HepG2 (cell line): ENCODE results near the gene COQ3. TPM values are rescaled to one million over a fixed set of nuclear protein-coding genes. Genes with fewer than 3 reads are reported as not detected.
A peak's percentile ranks its signal among the peaks of the same experiment; 100 is the strongest.

Experiments used
- ARID2 ChIP-seq: sonication (generic); formaldehyde crosslinking; IDR thresholded peaks from 2 replicates; pipeline ENCODE4 v1.8.1; 2022; ENCODE audit warnings: mild to moderate bottlenecking, missing genetic modification reagents, borderline replicate concordance
- CEBPB ChIP-seq: IDR thresholded peaks from 2 replicates; pipeline ENCODE4 v1.6.1; 2011; ENCODE audit warnings: low read depth, low read length, improper control_type of control experiment, borderline replicate concordance
- ELF3 ChIP-seq: IDR thresholded peaks from 2 replicates; pipeline ENCODE4 v1.6.1; 2016; ENCODE audit warnings: missing genetic modification reagents, missing compliant biosample characterization
- HMG20A ChIP-seq: IDR thresholded peaks from 2 replicates; pipeline ENCODE4 v1.6.1; 2016; ENCODE audit warnings: borderline replicate concordance
- KDM1A ChIP-seq: IDR thresholded peaks from 2 replicates; pipeline ENCODE4 v1.6.1; 2016; ENCODE audit warnings: missing compliant biosample characterization
- KDM4B ChIP-seq: sonication (generic); formaldehyde crosslinking; IDR thresholded peaks from 2 replicates; pipeline ENCODE4 v1.4.0; 2020; ENCODE audit warnings: missing genetic modification reagents
- NPAS2 ChIP-seq: sonication (generic); formaldehyde crosslinking; IDR thresholded peaks from 2 replicates; pipeline ENCODE4 v1.8.0; 2022; ENCODE audit warnings: mild to moderate bottlenecking, missing genetic modification reagents, borderline replicate concordance
- PRPF4 ChIP-seq: fragments of 200-400 bp; formaldehyde crosslinking; IDR thresholded peaks from 2 replicates; pipeline ENCODE4 v1.6.1; 2016; ENCODE audit warnings: low read length, low read depth; ENCODE audit not compliant: poor library complexity, severe bottlenecking
- SRY ChIP-seq: sonication (generic); formaldehyde crosslinking; IDR thresholded peaks from 2 replicates; pipeline ENCODE4 v1.8.0; 2022; ENCODE audit warnings: mild to moderate bottlenecking, missing genetic modification reagents
- TBX3 ChIP-seq: fragments of 450-650 bp; IDR thresholded peaks from 2 replicates; pipeline ENCODE4 v1.6.1; 2017; ENCODE audit warnings: antibody characterized with exemption, mild to moderate bottlenecking, inconsistent platforms, borderline replicate concordance
- ZFP41 ChIP-seq: sonication (generic); formaldehyde crosslinking; IDR thresholded peaks from 2 replicates; pipeline ENCODE4 v1.4.0; 2020; ENCODE audit warnings: mild to moderate bottlenecking, missing genetic modification reagents, borderline replicate concordance
- ZNF234 ChIP-seq: sonication (generic); formaldehyde crosslinking; conservative IDR thresholded peaks from 2 replicates; pipeline ENCODE4 v1.5.1; 2020; ENCODE audit warnings: mild to moderate bottlenecking, missing genetic modification reagents
- ZNF766 ChIP-seq: sonication (generic); formaldehyde crosslinking; IDR thresholded peaks from 2 replicates; pipeline ENCODE4 v1.5.0; 2020; ENCODE audit warnings: missing genetic modification reagents, borderline replicate concordance
- ZNF773 ChIP-seq: sonication (generic); formaldehyde crosslinking; IDR thresholded peaks from 2 replicates; pipeline ENCODE4 v1.4.0; 2020; ENCODE audit warnings: missing genetic modification reagents, borderline replicate concordance
- polyA plus RNA-seq, 8 experiments: library from polyadenylated mRNA; depleted of rRNA in 3 of 8; stranded (reverse) in 7 of 8; unstranded in 1 of 8; fragments of >200 nt; fragmentation: Illumina TruSeq in 4 of 8; extraction: Trizol in 4 of 8; gene quantifications; 2 replicates each; pipeline versions ENCODE4 v1.2.1 to v1.2.3, GENCODE V29; 2011 to 2016; ENCODE audit warnings: low read depth in 4 of 8, missing spikeins in 1 of 8, mixed read lengths in 1 of 8; ENCODE audit not compliant: insufficient read depth in 1 of 8
- total RNA-seq, 5 experiments: library from RNA; depleted of rRNA; stranded (reverse); fragments of >200 nt; fragmentation: Illumina TruSeq; extraction: Trizol; gene quantifications; 2 replicates each; pipeline ENCODE4 v1.2.3, GENCODE V29; 2016; ENCODE audit warnings: low read depth in 1 of 5
- TF ChIP-seq, protein P1 (sequence below): sonication (generic); formaldehyde crosslinking; IDR thresholded peaks from 2 replicates; pipeline ENCODE4 v1.5.0; 2020; ENCODE audit warnings: missing genetic modification reagents, mild to moderate bottlenecking, borderline replicate concordance
- TF ChIP-seq, protein P2 (sequence below): sonication (generic); formaldehyde crosslinking; IDR thresholded peaks from 2 replicates; pipeline ENCODE4 v1.8.1; 2023; ENCODE audit warnings: mild to moderate bottlenecking, inconsistent platforms, moderate library complexity, missing genetic modification reagents, borderline replicate concordance
- TF ChIP-seq, protein P3 (sequence below): sonication (generic); formaldehyde crosslinking; IDR thresholded peaks from 2 replicates; pipeline ENCODE4 v1.4.0; 2020; ENCODE audit warnings: missing genetic modification reagents, borderline replicate concordance
- TF ChIP-seq, protein P4 (sequence below): sonication (generic); formaldehyde crosslinking; IDR thresholded peaks from 2 replicates; pipeline ENCODE4 v1.4.0; 2020; ENCODE audit warnings: mild to moderate bottlenecking, missing genetic modification reagents
- TF ChIP-seq, protein P5 (sequence below): sonication (generic); formaldehyde crosslinking; IDR thresholded peaks from 2 replicates; pipeline ENCODE4 v1.9.0; 2021; ENCODE audit warnings: missing genetic modification reagents, borderline replicate concordance

The COQ3 gene
- total and polyA plus RNA-seq, 2 of the 13 experiments (the other 11 are each of a cell fraction or from before 2014, with no cell fraction given), result 5.3 to 20.5 TPM

DNA sequence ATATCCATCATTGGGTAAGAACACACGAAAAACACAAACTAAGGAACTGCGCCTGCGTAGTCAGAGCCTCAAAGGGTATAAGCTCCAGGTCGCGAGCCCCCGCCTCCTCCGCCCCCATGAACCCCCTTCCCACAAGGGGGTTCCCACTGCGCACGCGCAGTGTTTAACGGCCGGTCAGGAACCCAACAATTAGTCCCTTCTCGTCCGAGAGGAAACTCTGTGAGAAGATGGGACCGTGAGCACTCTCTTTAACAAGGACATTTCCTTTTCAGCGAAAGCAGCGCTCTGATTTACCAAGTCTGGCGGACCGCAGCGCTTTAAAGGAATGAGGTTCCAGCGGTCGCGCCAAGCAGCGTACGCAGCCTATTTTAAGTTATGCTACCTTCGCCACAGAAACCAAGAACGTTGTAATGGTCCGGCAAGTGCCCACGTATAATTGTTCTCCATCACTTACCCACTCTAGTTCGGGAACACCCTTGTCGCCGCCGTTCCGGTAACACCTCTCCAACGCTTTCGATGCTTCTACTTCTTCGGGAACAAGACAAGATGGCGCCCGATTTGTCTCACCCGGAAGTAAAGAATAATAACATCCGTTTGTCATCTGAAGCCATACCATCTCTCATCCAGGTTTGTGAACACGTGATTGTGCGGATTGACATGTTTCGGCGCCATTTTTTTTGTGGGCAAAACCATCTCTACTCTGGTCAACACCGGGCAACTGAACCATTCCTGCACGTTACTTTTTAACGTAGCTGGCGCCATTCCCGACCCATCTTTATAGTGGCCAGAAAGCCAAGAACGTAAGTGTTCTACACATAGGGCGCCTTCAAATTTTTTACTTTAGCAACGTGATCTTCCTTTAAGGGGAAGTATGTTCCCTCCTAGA lies 31.0 kb upstream of the COQ3 start, which contains the start of gene PNISR (continued):
- TF ChIP-seq, protein P1, sequence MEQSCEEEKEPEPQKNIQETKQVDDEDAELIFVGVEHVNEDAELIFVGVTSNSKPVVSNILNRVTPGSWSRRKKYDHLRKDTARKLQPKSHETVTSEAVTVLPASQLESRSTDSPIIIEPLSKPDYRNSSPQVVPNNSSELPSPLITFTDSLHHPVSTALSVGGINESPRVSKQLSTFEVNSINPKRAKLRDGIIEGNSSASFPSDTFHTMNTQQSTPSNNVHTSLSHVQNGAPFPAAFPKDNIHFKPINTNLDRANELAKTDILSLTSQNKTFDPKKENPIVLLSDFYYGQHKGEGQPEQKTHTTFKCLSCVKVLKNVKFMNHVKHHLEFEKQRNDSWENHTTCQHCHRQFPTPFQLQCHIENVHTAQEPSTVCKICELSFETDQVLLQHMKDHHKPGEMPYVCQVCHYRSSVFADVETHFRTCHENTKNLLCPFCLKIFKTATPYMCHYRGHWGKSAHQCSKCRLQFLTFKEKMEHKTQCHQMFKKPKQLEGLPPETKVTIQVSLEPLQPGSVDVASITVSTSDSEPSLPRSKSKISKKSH (CRISPR knock-in tag), result no peak
- TF ChIP-seq, protein P2, sequence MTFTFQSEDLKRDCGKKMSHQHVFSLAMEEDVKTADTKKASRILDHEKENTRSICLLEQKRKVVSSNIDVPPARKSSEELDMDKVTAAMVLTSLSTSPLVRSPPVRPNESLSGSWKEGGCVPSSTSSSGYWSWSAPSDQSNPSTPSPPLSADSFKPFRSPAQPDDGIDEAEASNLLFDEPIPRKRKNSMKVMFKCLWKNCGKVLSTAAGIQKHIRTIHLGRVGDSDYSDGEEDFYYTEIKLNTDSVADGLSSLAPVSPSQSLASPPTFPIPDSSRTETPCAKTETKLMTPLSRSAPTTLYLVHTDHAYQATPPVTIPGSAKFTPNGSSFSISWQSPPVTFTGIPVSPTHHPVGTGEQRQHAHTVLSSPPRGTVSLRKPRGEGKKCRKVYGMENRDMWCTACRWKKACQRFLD (CRISPR knock-in tag), result peak; percentile 40; the same call in 1 of the 2 replicates
- TF ChIP-seq CEBPB, result no peak
- TF ChIP-seq ARID2 (CRISPR knock-in tag), result no peak
- TF ChIP-seq, protein P3, sequence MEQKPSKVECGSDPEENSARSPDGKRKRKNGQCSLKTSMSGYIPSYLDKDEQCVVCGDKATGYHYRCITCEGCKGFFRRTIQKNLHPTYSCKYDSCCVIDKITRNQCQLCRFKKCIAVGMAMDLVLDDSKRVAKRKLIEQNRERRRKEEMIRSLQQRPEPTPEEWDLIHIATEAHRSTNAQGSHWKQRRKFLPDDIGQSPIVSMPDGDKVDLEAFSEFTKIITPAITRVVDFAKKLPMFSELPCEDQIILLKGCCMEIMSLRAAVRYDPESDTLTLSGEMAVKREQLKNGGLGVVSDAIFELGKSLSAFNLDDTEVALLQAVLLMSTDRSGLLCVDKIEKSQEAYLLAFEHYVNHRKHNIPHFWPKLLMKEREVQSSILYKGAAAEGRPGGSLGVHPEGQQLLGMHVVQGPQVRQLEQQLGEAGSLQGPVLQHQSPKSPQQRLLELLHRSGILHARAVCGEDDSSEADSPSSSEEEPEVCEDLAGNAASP (CRISPR knock-in tag), result no peak
- no peak for TF ChIP-seq PRPF4
- peak; percentile 45; the same call in 1 of the 2 replicates for TF ChIP-seq SRY (CRISPR knock-in tag)
- TF ChIP-seq ZNF766 (CRISPR knock-in tag), result peak; percentile 22; the same call in 1 of the 2 replicates
- TF ChIP-seq, protein P4, sequence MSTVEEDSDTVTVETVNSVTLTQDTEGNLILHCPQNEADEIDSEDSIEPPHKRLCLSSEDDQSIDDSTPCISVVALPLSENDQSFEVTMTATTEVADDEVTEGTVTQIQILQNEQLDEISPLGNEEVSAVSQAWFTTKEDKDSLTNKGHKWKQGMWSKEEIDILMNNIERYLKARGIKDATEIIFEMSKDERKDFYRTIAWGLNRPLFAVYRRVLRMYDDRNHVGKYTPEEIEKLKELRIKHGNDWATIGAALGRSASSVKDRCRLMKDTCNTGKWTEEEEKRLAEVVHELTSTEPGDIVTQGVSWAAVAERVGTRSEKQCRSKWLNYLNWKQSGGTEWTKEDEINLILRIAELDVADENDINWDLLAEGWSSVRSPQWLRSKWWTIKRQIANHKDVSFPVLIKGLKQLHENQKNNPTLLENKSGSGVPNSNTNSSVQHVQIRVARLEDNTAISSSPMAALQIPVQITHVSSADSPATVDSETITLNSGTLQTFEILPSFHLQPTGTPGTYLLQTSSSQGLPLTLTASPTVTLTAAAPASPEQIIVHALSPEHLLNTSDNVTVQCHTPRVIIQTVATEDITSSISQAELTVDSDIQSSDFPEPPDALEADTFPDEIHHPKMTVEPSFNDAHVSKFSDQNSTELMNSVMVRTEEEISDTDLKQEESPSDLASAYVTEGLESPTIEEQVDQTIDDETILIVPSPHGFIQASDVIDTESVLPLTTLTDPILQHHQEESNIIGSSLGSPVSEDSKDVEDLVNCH (CRISPR knock-in tag), result no peak
- no peak for TF ChIP-seq KDM1A (CRISPR knock-in tag)
- TF ChIP-seq ZFP41 (CRISPR knock-in tag), result no peak
- TF ChIP-seq KDM4B (CRISPR knock-in tag), result no peak
- TF ChIP-seq, protein P5, sequence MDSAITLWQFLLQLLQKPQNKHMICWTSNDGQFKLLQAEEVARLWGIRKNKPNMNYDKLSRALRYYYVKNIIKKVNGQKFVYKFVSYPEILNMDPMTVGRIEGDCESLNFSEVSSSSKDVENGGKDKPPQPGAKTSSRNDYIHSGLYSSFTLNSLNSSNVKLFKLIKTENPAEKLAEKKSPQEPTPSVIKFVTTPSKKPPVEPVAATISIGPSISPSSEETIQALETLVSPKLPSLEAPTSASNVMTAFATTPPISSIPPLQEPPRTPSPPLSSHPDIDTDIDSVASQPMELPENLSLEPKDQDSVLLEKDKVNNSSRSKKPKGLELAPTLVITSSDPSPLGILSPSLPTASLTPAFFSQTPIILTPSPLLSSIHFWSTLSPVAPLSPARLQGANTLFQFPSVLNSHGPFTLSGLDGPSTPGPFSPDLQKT (CRISPR knock-in tag), result no peak
- no peak for TF ChIP-seq NPAS2
- TF ChIP-seq ELF3 (CRISPR knock-in tag), result no peak; the same call in 1 of the 2 replicates
- TF ChIP-seq TBX3, result no peak
- TF ChIP-seq HMG20A (CRISPR knock-in tag), result no peak
- no peak for TF ChIP-seq ZNF234 (CRISPR knock-in tag)
- TF ChIP-seq ZNF773, result 0 out of 2 replicates have a peak, but pooled peaks have one; percentile 28
